Hepatocyte (in vitro differentiated cells): ENCODE measurements around the gene HSD17B3.

Experiments
- EZH2 ChIP-seq: fragments of 200-600 bp; sonication (generic); IDR thresholded peaks from 2 replicates; pipeline ENCODE4 v1.6.1; 2016; ENCODE audit warnings: antibody characterized with exemption, mild to moderate bottlenecking, borderline replicate concordance
- TF ChIP-seq, protein P1 (sequence below): fragments of 200-600 bp; sonication (generic); IDR thresholded peaks from 2 replicates; pipeline ENCODE4 v1.5.1; 2016; ENCODE audit warnings: antibody characterized with exemption, mild to moderate bottlenecking; ENCODE audit not compliant: poor library complexity

DNA sequence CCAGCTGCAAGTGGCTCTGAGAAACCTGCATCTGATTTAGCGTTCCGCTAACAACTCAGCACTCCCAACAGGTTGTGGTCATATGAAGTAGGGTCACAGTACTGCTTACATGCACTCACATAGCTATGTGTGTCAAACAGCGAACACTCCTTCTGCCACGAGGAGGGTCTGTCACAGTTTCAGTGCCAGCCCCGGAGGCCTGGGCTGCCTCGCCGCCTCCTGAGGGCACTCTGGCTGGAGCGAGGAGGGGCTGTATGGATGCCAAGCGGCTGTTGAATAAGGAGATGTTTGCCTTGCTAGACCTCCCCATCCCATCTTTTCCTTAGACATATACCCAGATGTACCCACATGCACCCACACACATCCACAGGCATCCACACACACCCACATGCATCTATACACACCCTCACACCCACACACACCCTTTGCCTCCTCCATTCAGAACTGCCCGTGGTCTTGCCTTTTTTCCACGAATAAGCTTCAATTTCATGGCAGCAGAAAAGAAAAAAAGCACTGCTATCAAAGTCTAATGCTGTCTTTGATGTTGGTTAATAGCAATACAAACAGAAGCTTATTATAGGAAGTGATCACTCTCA lies 95.7 kb downstream of the HSD17B3 start:
- TF ChIP-seq, protein P1, sequence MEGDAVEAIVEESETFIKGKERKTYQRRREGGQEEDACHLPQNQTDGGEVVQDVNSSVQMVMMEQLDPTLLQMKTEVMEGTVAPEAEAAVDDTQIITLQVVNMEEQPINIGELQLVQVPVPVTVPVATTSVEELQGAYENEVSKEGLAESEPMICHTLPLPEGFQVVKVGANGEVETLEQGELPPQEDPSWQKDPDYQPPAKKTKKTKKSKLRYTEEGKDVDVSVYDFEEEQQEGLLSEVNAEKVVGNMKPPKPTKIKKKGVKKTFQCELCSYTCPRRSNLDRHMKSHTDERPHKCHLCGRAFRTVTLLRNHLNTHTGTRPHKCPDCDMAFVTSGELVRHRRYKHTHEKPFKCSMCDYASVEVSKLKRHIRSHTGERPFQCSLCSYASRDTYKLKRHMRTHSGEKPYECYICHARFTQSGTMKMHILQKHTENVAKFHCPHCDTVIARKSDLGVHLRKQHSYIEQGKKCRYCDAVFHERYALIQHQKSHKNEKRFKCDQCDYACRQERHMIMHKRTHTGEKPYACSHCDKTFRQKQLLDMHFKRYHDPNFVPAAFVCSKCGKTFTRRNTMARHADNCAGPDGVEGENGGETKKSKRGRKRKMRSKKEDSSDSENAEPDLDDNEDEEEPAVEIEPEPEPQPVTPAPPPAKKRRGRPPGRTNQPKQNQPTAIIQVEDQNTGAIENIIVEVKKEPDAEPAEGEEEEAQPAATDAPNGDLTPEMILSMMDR = no peak
- no peak for TF ChIP-seq EZH2
